GM19438 (cell line): Measurements from ENCODE around the gene FIBCD1.

Experiments used
- ATAC-seq: cut with Tn5 transposase; IDR thresholded peaks from one replicate; pipeline ENCODE4 v1.9.1; 2021; ENCODE audit warnings: low read depth; ENCODE audit not compliant: unreplicated experiment

Gene FIBCD1, protein sequence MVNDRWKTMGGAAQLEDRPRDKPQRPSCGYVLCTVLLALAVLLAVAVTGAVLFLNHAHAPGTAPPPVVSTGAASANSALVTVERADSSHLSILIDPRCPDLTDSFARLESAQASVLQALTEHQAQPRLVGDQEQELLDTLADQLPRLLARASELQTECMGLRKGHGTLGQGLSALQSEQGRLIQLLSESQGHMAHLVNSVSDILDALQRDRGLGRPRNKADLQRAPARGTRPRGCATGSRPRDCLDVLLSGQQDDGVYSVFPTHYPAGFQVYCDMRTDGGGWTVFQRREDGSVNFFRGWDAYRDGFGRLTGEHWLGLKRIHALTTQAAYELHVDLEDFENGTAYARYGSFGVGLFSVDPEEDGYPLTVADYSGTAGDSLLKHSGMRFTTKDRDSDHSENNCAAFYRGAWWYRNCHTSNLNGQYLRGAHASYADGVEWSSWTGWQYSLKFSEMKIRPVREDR

GRCh38 chr9:130938652-130939404 is at the start of gene FIBCD1:
Gene FIBCD1 (minus strand): TSS chr9:130939247. CDS start chr9:130938607, 640 bp downstream.
- no peak for ATAC-seq

- no peak for ATAC-seq
Observed at GRCh38 chr9:130988400-130988747, 49.3 kb upstream of the FIBCD1 start.

GRCh38 chr9:130987738-130988399 is 48.8 kb upstream of the FIBCD1 start:
- ATAC-seq: no peak

- no peak for ATAC-seq
Observed at GRCh38 chr9:130987054-130987453, 48.0 kb upstream of the FIBCD1 start.

GRCh38 chr9:130986356-130986965 is 47.4 kb upstream of the FIBCD1 start:
- ATAC-seq: no peak

GRCh38 chr9:130985606-130986162 is 46.6 kb upstream of the FIBCD1 start:
- no peak for ATAC-seq

- ATAC-seq: no peak
Observed at GRCh38 chr9:130985029-130985428, 46.0 kb upstream of the FIBCD1 start.

DNA sequence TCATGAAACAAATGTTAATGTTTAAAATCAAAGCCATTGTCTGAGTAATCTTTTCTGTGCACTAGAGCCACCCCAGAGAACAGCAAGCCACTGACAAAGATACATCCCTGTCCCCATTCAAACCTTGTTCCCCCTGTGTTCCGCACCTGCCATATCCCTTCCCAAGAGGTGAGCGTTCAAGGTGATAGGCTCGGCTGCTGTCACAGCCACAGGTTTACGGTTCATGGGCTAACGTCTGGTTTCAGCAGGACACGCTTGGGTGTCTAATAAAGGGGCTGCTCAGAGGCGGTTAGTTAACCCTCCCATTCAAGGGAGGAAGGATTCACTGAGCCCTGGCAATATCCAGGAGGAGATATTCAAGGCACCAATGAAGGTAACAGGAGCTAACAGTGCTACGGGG is 45.5 kb upstream of the FIBCD1 start:
- ATAC-seq: no peak

GRCh38 chr9:130983970-130984369 is 44.9 kb upstream of the FIBCD1 start:
- ATAC-seq: no peak

GRCh38 chr9:130983359-130983670 is 44.3 kb upstream of the FIBCD1 start:
- ATAC-seq: no peak

DNA sequence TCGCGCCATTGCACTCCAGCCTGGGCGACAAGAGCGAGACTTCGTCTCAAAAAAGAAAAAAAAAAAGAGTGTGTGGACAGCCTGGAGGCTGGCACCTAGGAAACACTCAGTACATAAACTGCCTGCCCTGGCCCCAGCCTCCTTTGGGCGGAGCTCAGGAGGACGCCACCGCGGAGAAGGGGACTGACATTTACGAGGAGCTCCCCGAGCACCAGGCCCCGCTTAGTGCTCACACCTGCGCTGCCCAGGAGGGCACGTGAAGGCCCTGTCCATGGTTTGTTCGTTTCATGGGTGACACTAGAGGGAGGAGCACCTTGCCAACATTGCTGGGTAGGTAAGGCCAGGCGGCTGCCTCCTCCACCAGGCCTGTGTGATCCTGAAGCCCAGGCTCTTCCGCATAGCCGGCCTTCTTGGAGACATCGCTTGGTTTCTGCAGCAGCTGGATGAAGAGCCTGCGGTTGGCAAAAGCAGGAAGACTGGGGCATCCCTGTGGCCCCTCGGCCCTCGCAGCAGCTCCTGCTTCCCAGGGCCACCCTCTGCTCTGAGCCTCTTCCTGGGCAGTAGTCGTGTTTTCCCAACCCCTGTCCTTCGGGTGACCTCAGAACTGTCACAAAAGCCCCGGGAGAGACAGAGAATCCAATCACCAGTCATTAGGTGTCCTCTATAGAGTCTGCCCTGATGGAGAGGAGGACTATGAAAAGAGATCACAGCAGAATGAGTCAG is 43.8 kb upstream of the FIBCD1 start:
- no peak for ATAC-seq

DNA sequence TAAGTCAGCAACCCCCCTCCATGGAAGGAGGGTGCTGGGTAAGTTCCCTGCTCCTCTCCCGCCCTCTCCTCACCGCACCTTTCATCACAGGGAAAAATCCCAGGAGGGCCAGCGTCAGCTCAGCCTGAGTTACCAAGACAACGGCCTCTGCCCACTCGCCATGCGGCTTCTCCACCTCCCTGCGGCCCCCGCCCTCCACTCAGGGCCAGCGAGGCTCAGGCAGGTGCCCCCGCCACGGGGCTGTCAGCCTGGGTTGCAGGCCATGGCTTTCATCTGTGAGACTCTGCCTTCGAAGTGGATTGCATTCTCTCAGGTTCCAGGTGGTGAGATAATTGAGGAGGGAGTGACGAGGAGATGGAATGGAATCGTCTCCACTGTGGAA is 42.7 kb upstream of the FIBCD1 start:
- ATAC-seq: no peak

GRCh38 chr9:130981002-130981755 is 42.1 kb upstream of the FIBCD1 start:
- no peak for ATAC-seq

GRCh38 chr9:130980526-130980925 is 41.5 kb upstream of the FIBCD1 start:
- no peak for ATAC-seq

DNA sequence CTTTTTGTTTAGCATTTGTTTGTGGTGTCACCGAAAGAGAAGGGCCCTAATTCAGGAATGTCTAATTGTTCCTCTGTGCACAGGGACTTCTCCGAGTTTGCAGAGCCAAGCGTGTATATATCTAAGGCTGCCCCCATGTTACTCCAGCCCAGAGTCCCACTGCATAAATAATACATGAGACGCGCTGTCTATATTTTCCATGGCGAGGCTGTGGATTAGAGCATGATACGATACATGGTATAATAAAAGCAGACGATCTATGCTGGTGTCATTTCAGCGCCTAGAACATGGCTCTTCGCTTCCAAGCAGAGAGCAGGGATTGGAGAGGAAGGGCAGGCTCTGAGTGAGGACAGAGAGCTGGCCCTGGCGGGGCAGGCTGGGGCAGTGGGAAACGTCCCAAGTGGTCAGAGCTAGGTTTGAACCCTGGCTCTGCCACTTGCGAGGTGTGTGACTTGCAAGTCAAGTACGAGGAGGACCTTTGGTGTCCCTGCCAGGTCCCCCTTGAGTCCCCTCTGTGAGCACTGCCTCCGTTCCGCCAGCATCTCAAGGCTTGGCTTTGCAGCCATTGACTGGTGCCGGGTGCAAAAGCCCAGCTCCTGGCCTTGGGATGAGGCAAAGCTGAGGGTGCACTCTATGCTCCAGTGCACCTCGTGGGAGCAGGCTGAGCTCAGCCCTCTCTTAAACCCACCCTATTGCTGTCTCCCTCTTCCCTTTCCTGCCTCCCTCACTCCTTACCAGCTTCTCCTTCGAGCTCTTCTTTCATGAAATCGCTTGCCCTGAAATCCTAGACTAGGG is 40.7 kb upstream of the FIBCD1 start:
- no peak for ATAC-seq

DNA sequence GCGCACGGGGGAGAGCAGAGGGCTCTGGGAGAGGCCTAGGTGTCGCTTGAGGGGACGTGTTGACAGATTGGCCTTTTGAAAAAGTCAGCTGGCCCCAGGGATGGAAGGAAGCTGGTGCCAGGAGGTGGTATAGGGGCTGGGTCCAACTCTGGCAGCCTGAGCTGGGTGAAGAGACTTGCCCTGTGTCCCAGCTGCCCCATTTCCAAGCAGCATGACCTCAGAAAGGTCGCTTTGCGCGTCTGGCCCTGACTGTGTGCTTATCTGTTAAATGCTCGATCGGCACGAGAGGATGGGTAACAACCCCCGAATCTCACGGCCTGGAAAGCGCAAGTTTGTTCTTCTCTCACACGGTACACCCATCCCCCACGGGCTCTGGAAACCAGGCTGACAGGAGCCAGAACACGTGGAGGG is 38.8 kb upstream of the FIBCD1 start:
- ATAC-seq: no peak

- ATAC-seq: no peak
Observed at GRCh38 chr9:130975932-130976841, 37.1 kb upstream of the FIBCD1 start.

- ATAC-seq: no peak
Observed at GRCh38 chr9:130975156-130975555, 36.1 kb upstream of the FIBCD1 start.
